Keratinocyte (primary cell): Measurements from ENCODE around the gene CS.

Experiments used
- EZH2 ChIP-seq: IDR thresholded peaks from one replicate; pipeline ENCODE4 v1.6.1; 2012; ENCODE audit warnings: inconsistent platforms, mild to moderate bottlenecking, low read length, moderate library complexity
- TF ChIP-seq, protein P1 (sequence below), 3 experiments: IDR thresholded peaks in 1 of 3; conservative IDR thresholded peaks in 1 of 3; optimal IDR thresholded peaks in 1 of 3; 2 replicates in 2 of 3; 3 replicates in 1 of 3; pipeline versions ENCODE3 to v1.5.1; 2011; ENCODE audit warnings: low read length in 3 of 3, mild to moderate bottlenecking in 3 of 3, moderate library complexity in 2 of 3, control low read depth in 1 of 3, inconsistent platforms in 1 of 3; ENCODE audit not compliant: insufficient read depth in 2 of 3; ENCODE audit errors: extremely low read depth in 1 of 3

DNA sequence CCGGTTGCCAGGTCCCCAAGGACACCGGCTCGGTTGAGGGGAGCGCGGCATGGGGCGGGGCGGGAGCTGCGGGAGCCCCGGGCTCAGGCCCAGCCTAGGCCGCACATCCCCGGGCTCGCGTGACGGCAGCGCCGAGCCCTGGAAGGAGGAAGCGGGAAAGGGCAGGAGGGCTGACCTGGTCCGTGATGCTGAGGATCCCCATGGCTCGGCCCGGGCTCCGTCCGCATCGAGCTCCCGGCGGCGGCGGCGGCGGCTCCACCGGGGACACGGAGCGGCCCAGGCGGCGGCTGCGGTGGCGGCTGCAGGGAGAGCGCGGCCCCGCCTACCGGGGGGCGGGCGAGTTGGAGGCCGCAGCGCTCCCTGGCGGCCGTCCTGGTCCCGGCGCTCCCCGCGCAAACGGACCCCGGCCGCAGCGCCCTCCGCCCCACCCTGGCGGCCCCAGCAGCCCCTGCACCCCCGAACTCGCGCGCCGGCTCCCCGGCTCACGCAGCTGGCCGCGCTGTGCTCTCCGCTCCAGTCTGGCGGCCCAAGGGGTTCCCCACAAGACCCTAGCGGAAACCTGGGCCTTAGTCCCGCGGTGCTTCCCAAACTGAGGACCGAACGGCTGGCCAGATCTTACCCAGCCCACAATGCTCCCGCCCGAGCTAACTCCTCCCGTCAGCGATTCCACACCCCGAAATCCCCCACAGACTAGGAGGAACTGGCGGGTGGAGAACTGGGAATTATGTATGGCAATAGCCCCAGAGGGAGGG lies 41.9 kb downstream of the CS start, which contains the start of gene ANKRD52:
- TF ChIP-seq, protein P1, sequence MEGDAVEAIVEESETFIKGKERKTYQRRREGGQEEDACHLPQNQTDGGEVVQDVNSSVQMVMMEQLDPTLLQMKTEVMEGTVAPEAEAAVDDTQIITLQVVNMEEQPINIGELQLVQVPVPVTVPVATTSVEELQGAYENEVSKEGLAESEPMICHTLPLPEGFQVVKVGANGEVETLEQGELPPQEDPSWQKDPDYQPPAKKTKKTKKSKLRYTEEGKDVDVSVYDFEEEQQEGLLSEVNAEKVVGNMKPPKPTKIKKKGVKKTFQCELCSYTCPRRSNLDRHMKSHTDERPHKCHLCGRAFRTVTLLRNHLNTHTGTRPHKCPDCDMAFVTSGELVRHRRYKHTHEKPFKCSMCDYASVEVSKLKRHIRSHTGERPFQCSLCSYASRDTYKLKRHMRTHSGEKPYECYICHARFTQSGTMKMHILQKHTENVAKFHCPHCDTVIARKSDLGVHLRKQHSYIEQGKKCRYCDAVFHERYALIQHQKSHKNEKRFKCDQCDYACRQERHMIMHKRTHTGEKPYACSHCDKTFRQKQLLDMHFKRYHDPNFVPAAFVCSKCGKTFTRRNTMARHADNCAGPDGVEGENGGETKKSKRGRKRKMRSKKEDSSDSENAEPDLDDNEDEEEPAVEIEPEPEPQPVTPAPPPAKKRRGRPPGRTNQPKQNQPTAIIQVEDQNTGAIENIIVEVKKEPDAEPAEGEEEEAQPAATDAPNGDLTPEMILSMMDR (optimal IDR thresholded peaks at IDR 0.05 in 1 of 3, IDR thresholded peaks at IDR 0.05 in 1 of 3, conservative IDR thresholded peaks at IDR 0.05 in 1 of 3; ENCODE audit: extremely low read depth in 1 of 3, insufficient read depth in 2 of 3, low read length in 3 of 3): peak in 2 of 3 experiments; percentile 55 to 80
- TF ChIP-seq EZH2: no peak
